B cell (primary cell): Measurements from ENCODE around the gene MYH10.

Experiments used
- CTCF ChIP-seq: fragments of 200-600 bp; IDR thresholded peaks from one replicate; pipeline ENCODE4 v1.8.0; 2022; ENCODE audit warnings: antibody characterized with exemption, mild to moderate bottlenecking
- EZH2 ChIP-seq: IDR thresholded peaks from 2 replicates; pipeline ENCODE4 v1.6.1; 2012; ENCODE audit warnings: borderline replicate concordance, low read depth, mild to moderate bottlenecking, moderate library complexity, low read length; ENCODE audit not compliant: insufficient read depth, poor library complexity, severe bottlenecking

DNA sequence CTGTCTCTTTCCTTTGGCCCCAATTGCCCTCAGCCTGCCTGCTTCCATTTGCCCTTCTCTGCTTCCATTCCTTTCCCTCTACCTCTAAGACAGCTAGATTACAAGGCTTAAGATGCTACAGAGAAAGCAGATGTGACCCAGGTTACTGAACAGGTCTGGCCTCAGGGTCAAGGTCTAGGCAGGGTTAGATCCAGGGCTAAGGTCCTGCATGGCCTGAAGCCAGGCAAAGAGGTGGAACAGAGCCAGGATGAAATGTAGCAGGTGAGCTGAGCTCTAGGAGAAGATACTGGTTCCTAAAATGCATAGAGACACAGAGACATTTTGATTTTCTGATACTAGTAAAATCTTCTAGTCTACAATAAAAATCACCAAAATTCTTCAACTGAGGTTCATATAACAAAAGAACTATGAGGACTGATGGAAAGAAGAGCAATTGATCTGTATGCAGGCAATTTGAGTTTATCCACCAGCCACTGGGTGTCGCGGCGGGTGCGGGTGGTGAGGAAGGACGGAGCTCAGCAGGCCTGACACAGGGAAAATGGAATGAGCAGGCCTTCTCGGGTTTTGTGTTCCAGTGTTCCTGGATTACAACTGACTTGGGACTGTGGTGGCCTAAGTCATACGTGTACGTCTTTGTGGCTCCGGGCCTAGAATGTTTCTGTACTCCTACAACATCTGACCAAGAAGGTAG lies 95.9 kb downstream of the MYH10 start:
- TF ChIP-seq CTCF (no peak), EZH2 (no peak)
